ENCODE measurements around the gene TEDC2.

TEDC2 gene

DNA sequence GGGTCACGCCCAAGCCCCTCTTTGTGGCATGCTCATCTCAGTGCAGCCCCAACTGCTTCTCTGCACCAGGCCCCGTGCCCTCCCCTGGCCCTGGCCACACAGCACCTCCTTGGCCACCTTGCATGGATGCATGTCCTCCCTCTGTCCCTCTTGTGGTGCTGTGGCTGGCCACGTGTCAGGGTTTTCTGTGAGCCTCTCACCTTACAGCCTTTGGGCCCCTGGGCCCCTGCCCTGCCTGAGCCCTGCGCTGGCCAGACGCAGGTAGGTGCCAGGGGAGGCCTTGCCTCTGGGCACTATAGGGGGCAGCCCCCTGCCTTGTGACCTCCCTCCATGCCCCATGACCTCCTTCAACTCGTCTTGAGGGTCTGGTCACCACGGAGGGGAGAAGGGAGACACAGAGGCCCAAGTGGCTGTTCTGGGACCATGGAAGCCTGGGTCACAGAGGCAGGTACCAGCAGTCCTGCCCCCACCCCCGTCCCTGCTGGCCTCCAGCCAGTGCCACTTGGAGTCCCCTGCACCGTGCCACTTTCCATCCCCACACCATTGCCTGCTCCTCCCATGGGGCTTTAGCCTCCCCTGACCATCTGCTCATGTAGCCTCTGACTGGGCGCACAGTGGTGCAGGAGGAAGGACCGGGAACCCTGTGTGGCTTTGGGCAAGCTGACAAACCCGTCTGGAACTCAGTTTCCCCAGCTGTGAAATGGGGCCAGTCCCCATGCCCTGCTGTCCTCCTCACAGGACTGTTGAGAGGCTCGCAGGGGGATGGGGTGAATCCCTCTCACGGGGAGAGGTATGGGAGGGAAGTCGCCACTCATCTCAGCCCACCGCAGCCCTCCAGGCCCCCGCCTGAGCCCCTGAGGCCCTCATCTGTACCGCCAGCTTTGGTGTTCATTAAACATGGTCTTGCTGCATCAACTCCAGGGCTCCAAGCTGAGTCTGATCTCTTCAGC is 42.3 kb downstream of the TEDC2 start:
- no peak overlapping the region for H3K4me3 ChIP-seq (ENCODE audit: low read length)
- DNase-seq (ENCODE audit: low read depth, low spot score): no peak

DNA sequence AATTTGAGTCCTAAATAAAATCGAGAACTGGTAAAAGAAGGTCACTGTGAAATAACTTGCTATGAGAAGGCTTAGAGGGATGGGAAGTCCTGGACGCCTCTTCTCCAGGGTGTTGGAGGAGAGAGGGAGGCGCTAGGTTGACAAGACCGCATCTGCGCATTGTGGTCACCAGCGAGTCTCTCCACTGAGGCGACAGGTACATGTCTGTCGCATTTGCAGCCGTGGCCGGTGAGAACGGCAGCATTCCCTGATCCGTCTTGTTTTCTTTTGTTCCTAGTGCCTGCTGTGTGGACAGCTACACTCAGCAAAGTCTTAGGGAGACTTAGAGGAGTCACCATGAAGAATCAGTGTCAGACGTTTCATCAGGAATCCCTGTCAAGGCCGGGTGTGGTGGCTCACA is 45.8 kb downstream of the TEDC2 start:
- no peak for DNase-seq (ENCODE audit: low read depth, low spot score)
- H3K4me3 ChIP-seq (ENCODE audit: low read length): no peak overlapping the region

DNA sequence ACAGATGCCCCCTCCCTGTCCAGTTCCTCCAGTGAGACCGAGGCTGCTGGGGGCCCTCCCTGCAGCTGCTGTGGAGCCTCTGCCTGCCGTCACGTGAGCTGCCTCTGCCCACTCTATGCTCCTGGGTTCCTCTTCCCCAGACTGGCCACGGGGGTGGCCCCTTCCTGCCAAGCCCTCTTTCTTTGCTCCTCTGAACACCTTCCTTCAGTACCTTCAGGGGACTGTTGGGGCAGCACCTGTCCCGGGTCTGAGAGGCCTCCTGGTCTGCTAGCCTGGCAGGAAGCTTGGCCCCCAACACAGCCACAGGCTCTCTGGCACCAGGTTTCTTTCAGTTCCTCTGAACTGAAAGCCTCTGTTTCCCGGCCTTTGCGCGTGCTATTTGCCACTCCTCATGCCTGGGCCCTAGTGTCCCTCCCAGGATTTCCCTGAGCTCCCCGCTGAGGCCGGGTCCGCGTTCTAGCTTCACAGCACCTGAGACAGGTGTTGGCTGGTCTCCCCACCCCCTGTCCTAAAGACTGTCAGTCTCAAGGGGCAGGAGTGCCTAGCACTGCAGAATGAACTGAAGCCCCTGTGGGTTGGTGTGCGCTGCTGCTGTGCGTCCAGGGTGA is 47.2 kb downstream of the TEDC2 start:
- no peak overlapping the region for H3K4me3 ChIP-seq (ENCODE audit: low read length)
- no peak for DNase-seq (ENCODE audit: low read depth, low spot score)

DNA sequence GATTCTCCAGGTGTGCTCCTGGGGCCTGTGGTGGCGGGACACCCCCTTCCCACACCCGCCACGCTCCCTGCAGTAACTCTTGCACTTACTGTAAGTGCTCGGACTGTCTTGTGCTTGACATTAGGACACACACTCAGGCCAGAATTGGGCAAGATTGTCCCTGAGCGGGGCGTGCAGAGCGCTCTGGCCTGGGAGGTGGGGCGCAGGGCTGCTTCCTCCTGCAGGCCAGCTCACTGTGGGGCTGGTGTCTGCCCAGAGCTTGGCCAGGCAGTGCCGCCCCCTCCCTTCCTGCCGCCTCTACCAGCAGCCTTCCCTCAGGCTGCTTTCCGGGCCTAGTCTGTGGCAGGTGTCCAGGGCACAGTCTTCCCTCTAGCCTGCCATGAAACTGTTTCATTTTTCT is 47.8 kb downstream of the TEDC2 start:
- no peak overlapping the region for H3K4me3 ChIP-seq (ENCODE audit: low read length)
- DNase-seq (ENCODE audit: low read depth, low spot score): no peak

DNA sequence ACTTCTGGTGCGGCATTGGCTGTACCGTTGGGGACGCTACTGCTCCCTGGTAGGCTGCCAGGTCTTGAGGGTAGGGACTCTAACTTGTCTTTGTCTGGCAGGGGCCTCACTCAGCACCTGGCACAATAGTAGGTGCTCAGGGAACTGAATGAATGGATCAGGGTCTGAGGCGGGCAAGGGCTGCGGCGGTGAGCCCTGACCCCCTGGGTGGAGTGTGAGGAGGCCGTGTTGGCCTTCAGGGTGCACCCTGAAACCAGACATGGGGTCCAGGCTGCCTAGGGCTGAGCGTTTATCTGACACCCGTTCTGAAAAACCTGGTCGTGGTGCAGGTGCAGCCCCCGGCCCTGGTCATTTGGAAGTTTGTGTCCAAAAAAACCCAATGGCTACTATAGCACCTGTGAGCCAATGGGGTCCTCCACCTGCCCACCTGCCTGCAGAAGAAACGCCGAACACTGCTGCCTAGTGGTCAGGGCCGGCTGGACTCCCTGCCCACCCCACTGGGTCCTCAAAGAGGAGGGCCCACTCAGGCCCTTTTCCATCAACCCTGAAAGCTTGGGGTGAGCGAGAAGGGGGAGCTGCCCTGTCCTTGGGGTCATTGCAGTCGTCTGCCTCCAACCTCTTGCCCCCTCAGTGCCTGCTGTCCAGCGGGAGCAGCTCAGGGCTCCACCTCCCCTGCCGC is 49.0 kb downstream of the TEDC2 start:
- no peak for DNase-seq (ENCODE audit: low read depth, low spot score)
- H3K4me3 ChIP-seq (ENCODE audit: low read length): no peak overlapping the region

DNA sequence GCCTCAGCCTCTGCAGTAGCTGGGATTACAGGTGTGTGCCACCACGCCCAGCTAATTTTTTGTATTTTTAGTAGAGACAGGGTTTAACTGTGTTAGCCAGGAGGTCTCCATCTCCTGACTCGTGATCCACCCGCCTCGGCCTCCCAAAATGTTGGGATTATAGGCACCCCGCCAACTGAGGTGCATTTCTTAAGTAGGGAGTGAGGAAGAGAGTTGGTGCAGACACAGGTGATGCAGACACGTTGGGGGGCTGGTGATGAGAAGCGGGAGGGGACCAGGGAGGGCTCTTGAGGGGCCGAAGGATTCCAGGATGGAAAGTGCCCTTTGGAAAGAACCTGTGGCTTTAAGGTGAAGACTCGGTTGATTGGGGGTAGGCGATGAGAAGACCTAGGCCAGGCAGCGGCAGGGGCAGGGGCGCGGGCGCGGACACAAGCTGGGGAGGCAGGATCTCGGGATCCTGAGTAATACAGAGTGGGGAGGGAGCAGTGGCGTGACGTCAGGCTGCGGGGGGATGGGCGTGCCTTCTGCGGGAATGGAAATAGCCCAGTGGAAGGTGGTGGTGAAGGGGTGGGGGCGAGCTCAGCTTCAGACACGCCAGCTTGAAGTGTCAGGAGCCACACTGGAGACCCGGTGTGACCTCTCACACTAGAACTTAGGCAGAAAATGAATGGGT is 51.4 kb downstream of the TEDC2 start:
- no peak overlapping the region for H3K4me3 ChIP-seq (ENCODE audit: low read length)
- DNase-seq (ENCODE audit: low read depth, low spot score): no peak

DNA sequence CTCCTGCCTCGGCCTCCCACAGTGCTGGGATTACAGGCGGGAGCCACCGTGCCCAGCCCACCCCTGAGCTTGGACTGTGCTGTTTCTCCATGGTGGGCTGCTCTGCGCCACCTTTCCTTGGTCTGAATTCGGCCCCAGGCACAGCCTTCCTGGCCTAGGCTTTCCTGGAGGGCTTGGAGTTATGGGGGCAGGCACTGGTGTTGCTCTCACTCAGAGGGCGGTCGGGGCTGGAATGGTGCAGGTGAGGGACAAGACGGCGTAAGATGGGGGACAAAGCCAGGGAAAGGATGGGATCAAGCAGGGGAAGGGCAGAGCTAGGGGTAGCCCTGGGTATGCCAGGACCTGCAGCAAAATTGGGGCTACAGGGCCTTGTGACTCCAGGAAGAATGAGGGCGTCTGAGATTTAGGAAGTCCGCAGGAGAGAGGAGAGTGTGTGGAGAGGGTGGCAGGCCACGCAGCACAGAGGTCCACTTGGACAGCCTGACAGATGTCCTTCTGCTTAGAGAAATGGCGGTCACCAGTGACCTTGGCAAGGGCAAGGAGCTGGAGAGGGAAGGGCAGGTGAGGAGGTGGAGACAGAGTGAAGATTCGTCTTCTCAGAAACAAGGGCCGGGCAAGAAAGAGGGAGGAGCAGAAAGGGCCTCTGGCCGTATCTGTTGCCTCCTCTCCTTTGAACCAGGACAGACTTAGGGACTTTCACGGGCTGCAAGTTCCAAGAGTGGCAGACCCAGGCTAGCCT is 52.3 kb downstream of the TEDC2 start:
- no peak for DNase-seq (ENCODE audit: low read depth, low spot score)

DNA sequence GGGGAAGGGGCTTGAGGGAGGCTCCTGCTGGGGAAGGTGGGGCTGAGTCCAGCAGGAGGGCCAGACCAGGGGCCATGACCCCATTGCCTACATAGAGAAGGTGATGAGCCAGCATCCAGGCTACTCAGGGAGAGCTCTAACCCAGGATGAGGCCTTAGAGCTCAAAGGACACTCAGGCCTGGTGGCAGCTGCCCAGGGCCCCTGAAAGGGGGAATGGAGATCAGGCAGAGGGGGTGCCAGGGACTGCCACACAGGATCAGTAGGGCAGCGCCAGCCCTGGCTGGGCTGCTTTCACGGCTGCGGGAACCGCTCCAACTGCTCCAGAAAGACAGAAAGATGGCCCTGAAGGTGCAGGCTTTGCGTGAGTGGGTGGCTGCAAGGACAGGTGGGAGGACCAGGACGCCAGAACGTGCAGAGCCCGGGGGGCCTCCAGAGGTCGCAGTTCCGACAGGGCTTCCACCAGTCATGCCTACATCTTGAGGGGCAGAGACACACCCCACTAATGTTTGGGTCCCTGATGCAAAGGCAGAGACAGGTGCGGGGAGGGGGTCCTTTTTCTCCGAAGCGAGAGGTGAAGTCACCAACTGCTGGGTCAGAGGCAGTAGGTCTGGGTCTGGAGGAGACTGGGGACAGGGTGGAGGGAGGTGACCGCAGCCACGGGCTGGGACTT is 53.0 kb downstream of the TEDC2 start:
- no peak for DNase-seq (ENCODE audit: low read depth, low spot score)

More for the DNA sequence above, 52.3 kb downstream of the TEDC2 start:
- H3K4me3 ChIP-seq (ENCODE audit: low read length): no peak overlapping the region

DNA sequence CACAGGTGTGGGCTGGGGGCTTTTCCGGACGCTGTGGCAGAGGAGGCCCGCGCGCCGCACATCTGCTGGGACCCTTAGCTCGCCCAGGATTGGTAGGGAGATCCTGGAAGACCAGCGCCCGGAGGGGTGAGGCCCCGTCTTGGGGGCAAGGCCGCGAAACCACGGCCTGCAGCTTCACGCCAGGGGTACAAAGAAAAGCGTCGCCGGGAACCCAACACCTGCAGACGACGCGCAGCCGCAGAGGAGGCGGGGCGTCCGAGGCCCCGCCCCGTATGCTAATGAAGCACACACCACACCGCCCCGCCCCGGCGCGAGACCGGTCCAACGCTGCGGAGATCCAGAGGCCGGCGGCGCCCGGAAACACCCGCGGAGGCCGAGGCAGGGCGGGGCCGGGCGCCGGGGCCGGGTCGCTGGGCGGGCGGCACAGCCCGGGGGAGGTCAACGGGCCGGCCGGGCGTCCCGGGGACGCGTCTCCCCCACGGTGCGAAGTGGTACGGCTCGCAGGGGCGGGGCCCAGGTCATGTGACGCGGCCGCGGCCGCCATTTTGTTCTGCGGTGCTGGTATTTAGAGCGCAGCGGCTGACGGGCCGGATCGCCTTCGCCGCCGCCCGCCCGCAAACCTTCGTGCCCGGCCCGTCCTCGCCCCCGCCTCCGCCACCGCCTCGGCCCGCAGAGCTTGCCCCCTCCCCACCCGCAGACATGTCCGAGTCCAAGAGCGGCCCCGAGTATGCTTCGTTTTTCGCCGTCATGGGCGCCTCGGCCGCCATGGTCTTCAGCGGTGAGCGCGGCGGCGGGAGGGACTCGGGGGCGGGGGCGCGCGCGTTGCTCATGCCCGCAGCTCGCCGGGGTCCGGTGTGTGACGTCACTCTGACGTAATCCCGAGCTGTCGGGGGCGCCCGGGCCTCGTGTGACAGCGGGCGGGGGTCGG is 53.8 kb downstream of the TEDC2 start, which contains the start of gene ATP6V0C:
ATP6V0C (plus strand) TSS at position 548 of the 928 bp plus-strand sequence; CDS start at position 700, 152 bp downstream.
- DNase-seq (ENCODE audit: low read depth, low spot score): peak; percentile 91
- peak within 1 kb of the TSS; percentile 70 for H3K4me3 ChIP-seq (ENCODE audit: low read length)

More for the DNA sequence above, 53.0 kb downstream of the TEDC2 start:
- peak overlapping the region; percentile 70 for H3K4me3 ChIP-seq (ENCODE audit: low read length)

Data from Jurkat, Clone E6-1 (cell line).